NCI-H1694 (cell line): Measurements from ENCODE around the gene CMTM1.

Experiments used
- DNase-seq: peaks from one replicate; lab custom pipeline; 2025; lab: John Stamatoyannopoulos, UW

CMTM1 gene

GRCh38 chr16:66538910-66539309, 27.3 kb upstream of the CMTM1 start:
- no peak for DNase-seq

GRCh38 chr16:66539623-66540469, 26.4 kb upstream of the CMTM1 start:
- DNase-seq: no peak

- DNase-seq: no peak
Measured at GRCh38 chr16:66541388-66542355, 24.6 kb upstream of the CMTM1 start.

- DNase-seq: no peak
Measured at GRCh38 chr16:66542396-66542795, 23.8 kb upstream of the CMTM1 start.

GRCh38 chr16:66543541-66543940, 22.7 kb upstream of the CMTM1 start:
- no peak for DNase-seq

- no peak for DNase-seq
Measured at GRCh38 chr16:66544016-66544757, 22.1 kb upstream of the CMTM1 start.

- DNase-seq: no peak
Measured at GRCh38 chr16:66547101-66547989, 18.9 kb upstream of the CMTM1 start.

- DNase-seq: no peak
Measured at GRCh38 chr16:66548068-66548467, 18.2 kb upstream of the CMTM1 start.

- DNase-seq: no peak
Measured at GRCh38 chr16:66548868-66549267, 17.4 kb upstream of the CMTM1 start.

GRCh38 chr16:66549284-66550131, 16.7 kb upstream of the CMTM1 start, which contains the start of gene TK2:
Gene TK2 (minus strand): TSS chr16:66550122. CDS start chr16:66550061, 61 bp downstream.
- no peak for DNase-seq

GRCh38 chr16:66551348-66551759, 14.9 kb upstream of the CMTM1 start:
- DNase-seq: peak; percentile 21

- DNase-seq: no peak
Measured at GRCh38 chr16:66551788-66552285, 14.4 kb upstream of the CMTM1 start.

GRCh38 chr16:66552286-66553177, 13.7 kb upstream of the CMTM1 start, which contains the start of gene CKLF:
Gene CKLF (plus strand): TSS chr16:66552576. CDS start chr16:66552716, 140 bp downstream.
- peak; percentile 45 for DNase-seq

GRCh38 chr16:66553223-66553622, 13.0 kb upstream of the CMTM1 start:
- no peak for DNase-seq

GRCh38 chr16:66554021-66554420, 12.2 kb upstream of the CMTM1 start:
- DNase-seq: no peak

GRCh38 chr16:66554495-66554894, 11.7 kb upstream of the CMTM1 start:
- DNase-seq: no peak

GRCh38 chr16:66560107-66560506, 6.1 kb upstream of the CMTM1 start:
- DNase-seq: no peak

GRCh38 chr16:66561381-66562080, 4.7 kb upstream of the CMTM1 start:
- no peak for DNase-seq
